Epithelial cell of prostate (primary cell): ENCODE data around the gene HNF1A.
"Not testable (repeated sequence)": the region's sequence is repeated elsewhere in the genome, so short reads cannot be mapped to it uniquely, and the experiment has no call there.

Source experiments
- DNase-seq: peaks from one replicate; pipeline ENCODE4 v3.0.0-alpha.2; 2011; ENCODE audit warnings: low read depth, low spot score
- H3K27ac ChIP-seq: fragments of 450-650 bp; 2 replicates; pipeline ENCODE4 v1.5.1; 2017; ENCODE audit warnings: mild to moderate bottlenecking

HNF1A gene

GRCh38 chr12:121034616-121035305 is 56.4 kb downstream of the HNF1A start:
- H3K27ac ChIP-seq: peak overlapping the region; percentile 87
- DNase-seq: no peak

- peak overlapping the region; percentile 87 for H3K27ac ChIP-seq
- DNase-seq: no peak
Observed at GRCh38 chr12:121036810-121037326, 58.5 kb downstream of the HNF1A start.

GRCh38 chr12:121038861-121039668 is 60.7 kb downstream of the HNF1A start, which contains the start of gene OASL:
OASL (minus strand) TSS chr12:121039246; CDS start chr12:121038971, 275 bp downstream.
- H3K27ac ChIP-seq: peak within 1 kb of the TSS; percentile 58
- DNase-seq: peak; percentile 80

GRCh38 chr12:121043067-121043466 is 64.7 kb downstream of the HNF1A start:
- no peak overlapping the region for H3K27ac ChIP-seq
- no peak for DNase-seq

- not testable (repeated sequence) for DNase-seq, H3K27ac ChIP-seq
Observed at GRCh38 chr12:121047400-121047799, 69.1 kb downstream of the HNF1A start.

- no peak overlapping the region for H3K27ac ChIP-seq
- DNase-seq: no peak
Observed at GRCh38 chr12:121048442-121048841, 70.1 kb downstream of the HNF1A start.

GRCh38 chr12:121050725-121051124 is 72.4 kb downstream of the HNF1A start:
- no peak for DNase-seq
- no peak overlapping the region for H3K27ac ChIP-seq
